PFSK-1 (cell line): ENCODE measurements around the gene MINAR1.

Source experiments
- FOXP2 ChIP-seq: optimal IDR thresholded peaks from 2 replicates; pipeline ENCODE3; 2011; ENCODE audit warnings: borderline replicate concordance, control low read depth, inconsistent platforms; ENCODE audit not compliant: insufficient read depth; ENCODE audit errors: extremely low read length, extremely low read depth
- TAF1 ChIP-seq: IDR thresholded peaks from 2 replicates; pipeline ENCODE4 v1.6.1; 2012; ENCODE audit warnings: low read length, control low read depth, borderline replicate concordance; ENCODE audit not compliant: insufficient read depth

DNA sequence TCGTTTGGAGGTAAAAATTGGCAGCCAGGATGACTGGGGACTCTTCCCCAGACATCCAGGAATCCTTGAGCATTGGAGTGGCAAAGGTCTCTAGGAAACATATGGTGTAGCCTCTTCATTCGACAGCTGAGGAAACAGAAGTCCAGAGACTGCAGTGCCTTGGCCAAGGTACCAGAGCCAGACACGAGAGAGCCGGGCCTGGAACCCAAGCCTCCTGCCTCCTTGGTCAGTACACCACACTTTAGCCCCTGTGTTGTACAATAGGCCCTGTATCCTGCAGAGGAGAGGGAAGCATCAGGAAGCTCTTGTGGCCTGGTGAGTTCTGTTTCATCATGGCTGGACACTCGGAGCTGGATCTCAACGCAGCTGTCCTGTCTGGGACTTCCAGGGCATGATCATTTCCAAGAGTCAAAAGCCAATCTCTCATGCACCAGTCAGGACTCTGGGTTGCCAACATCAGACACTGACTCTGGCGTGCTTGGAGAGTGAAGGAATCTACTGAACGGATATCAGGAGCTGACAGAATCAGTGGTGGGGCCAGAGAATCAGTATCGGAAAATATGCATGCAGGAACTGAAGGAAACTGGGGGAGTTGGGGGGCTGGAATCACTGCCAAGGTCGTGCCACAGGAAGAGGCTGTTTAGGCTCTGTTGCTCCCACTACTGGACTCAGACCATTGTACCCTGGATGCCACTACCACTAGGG is 6.4 kb upstream of the MINAR1 start:
- no peak for TF ChIP-seq TAF1
- no peak for TF ChIP-seq FOXP2
